ENCODE results near the gene SPATA24.

Gene SPATA24

DNA sequence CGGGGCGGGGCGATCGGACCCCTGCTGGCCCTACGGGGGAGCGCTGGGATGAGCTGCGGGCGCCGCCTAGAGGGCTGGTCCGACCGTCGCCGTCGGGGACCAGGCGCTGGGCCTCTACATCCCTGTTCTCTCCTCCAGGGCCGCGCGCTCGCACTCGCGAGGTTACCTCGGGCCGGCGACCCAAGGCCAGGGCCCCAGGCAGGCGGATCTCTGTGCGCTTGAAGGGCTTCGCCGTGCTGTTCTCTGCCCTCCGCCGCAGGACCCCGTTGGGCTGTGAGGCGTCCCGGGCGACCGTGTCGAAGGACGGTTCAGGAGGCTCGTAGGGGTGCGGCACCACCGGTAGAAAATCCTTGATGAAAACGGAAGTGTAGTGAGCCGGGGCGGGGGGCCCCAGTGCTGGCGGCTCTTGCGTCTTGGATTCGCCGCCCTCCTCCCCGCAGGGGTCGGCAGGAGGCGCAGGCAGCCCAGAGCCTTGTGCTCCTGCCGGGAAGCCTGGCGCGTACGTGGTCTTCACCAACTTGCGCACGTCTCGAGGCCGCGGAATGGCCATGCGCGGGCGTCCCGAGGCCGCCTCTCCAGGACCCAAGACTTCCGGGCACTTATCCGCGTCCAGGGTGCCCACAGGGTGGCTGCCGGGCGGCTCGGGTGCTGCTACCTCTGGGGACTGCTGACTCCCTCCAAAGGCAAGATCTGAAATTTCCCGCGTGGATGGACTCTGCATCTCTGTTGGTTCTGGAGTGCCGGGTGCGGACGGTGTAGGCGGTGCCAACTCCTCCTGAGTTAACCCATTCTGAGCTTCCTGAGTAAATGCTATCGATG lies 11.0 kb downstream of the SPATA24 start:
- POLR2A ChIA-PET = interaction anchor here (0.5 to 1.9 kb wide), 2 partner anchors 10 to 51 kb away, joined by 3 to 6 read pairs; partner anchors contain the start of gene PAIP2
- peak overlapping the region; percentile 47 to 81 (median 72) for H3K4me3 ChIP-seq (ENCODE audit: control insufficient read depth in 1 of 7, extremely low read depth in 1 of 7, insufficient read depth in 4 of 7, low read depth in 2 of 7, low read length in 6 of 7)
- WGBS (ENCODE audit: insufficient coverage) = under 1% methylated on average over 61 of the region's 77 CpGs
- peaks cover 0 to 73% (median 68%) of the 10 kb centered on the region in 4 experiments for H3K4me1 ChIP-seq (ENCODE audit: control extremely low read depth in 1 of 4, control insufficient read depth in 4 of 4, insufficient read depth in 4 of 4, low read length in 3 of 4)
- H3K27me3 ChIP-seq (replicated peaks in 2 of 5; ENCODE audit: control insufficient read depth in 4 of 5, insufficient read depth in 5 of 5, low read length in 4 of 5) = no peaks in the 10 kb centered on the region
- CTCF ChIA-PET = interaction anchor here (0.7 to 6.0 kb wide), 11 partner anchors 9 to 265 kb away, joined by 3 to 60 read pairs (median 3); partner anchors contain the start of genes PAIP2 and SPATA24
- H3K27ac ChIP-seq (ENCODE audit: insufficient read depth in 1 of 2, low read depth in 1 of 2, low read length in 2 of 2, poor library complexity in 1 of 2, severe bottlenecking in 2 of 2) = peak overlapping the region in 1 of 2 experiments; percentile 95
- peaks cover 0 to 15% (median 6%) of the 10 kb centered on the region in 4 experiments for H3K36me3 ChIP-seq (ENCODE audit: control insufficient read depth in 4 of 4, insufficient read depth in 4 of 4, low read length in 3 of 4)
- peak; percentile 91 to 93 (median 92) for DNase-seq
- no peaks in the 10 kb centered on the region for H3K9me3 ChIP-seq (ENCODE audit: control extremely low read depth in 1 of 5, control insufficient read depth in 4 of 5, insufficient read depth in 2 of 5, low read depth in 1 of 5, low read length in 4 of 5)

DNA sequence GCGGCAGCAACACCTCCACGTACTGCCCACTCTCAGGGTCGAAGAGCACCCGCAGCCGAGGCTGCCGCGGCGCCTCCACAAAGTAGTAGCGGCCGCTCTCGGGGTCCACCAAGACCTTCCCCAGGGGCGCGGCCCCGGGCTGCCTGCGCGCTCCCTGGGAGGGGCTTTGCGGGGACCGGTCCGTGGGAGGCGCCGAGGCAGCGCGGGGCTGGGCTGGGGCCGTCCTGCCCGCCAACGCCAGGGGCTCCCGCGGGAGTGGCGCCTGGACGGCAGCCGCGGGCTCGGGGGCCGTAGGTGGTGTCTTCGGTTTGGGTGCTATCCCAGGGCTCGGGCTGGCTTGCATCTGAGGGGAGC lies 11.6 kb downstream of the SPATA24 start:
- DNase-seq = no peak
- ChIA-PET POLR2A (interaction anchor here (1.9 kb wide), 1 partner anchor 51 kb away, joined by 6 read pairs; the partner anchor contains the start of gene PAIP2), CTCF (interaction anchor here (1.2 to 6.0 kb wide), 11 partner anchors 10 to 121 kb away, joined by 3 to 60 read pairs (median 3); partner anchors contain the start of genes PAIP2 and SPATA24)
- H3K36me3 ChIP-seq (ENCODE audit: control insufficient read depth in 4 of 4, insufficient read depth in 4 of 4, low read length in 3 of 4) = peaks cover 0 to 15% (median 6%) of the 10 kb centered on the region in 4 experiments
- H3K4me1 ChIP-seq (ENCODE audit: control extremely low read depth in 1 of 4, control insufficient read depth in 4 of 4, insufficient read depth in 4 of 4, low read length in 3 of 4) = peaks cover 0 to 79% (median 73%) of the 10 kb centered on the region in 4 experiments
- no peaks in the 10 kb centered on the region for H3K9me3 ChIP-seq (ENCODE audit: control extremely low read depth in 1 of 5, control insufficient read depth in 4 of 5, insufficient read depth in 2 of 5, low read depth in 1 of 5, low read length in 4 of 5)
- H3K4me3 ChIP-seq (ENCODE audit: control insufficient read depth in 1 of 7, extremely low read depth in 1 of 7, insufficient read depth in 4 of 7, low read depth in 2 of 7, low read length in 6 of 7) = peak overlapping the region; percentile 47 to 81 (median 72)
- H3K27ac ChIP-seq (ENCODE audit: insufficient read depth in 1 of 2, low read depth in 1 of 2, low read length in 2 of 2, poor library complexity in 1 of 2, severe bottlenecking in 2 of 2) = peak overlapping the region; percentile 58 to 95
- WGBS (ENCODE audit: insufficient coverage) = 0% methylated on average over 27 of the region's 36 CpGs
- no peaks in the 10 kb centered on the region for H3K27me3 ChIP-seq (replicated peaks in 2 of 5; ENCODE audit: control insufficient read depth in 4 of 5, insufficient read depth in 5 of 5, low read length in 4 of 5)

DNA sequence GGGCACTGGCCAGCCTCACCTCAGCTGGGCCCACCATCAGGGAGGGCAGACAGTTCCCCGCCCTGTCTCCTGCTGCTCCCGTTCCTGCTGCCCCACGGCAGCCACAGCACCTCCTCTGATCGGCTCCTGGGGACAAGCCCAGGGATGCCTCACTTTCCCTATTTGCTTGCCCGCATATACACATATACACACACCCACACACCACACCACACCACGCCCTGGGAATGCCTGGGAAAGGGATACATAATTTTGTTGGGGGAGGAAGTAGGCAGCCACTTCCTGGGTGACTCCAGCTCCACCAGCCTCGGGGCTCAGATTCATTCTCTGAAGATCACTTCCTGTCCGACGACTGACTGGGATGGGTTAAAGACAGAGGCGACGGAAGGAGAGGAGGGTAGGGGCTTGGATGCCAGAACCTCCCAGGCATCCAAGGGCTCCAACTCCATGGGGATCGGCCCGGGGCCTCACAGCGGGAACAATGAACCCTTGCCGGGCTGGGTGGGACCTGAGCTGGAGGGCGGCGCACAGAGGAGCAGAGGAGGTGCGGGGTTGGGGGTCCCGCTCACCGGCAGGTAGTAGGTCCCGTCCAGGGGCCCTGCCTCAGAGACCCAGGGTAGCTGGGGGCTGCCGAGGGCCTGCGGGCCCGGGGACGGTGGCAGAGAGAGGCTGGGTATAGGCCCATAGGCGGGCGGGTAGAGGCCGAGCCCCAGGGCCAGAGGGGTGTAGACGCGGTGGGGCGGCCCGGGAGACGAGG lies 12.1 kb downstream of the SPATA24 start:
- peak overlapping the region; percentile 58 to 95 for H3K27ac ChIP-seq (ENCODE audit: insufficient read depth in 1 of 2, low read depth in 1 of 2, low read length in 2 of 2, poor library complexity in 1 of 2, severe bottlenecking in 2 of 2)
- H3K36me3 ChIP-seq (ENCODE audit: control insufficient read depth in 4 of 4, insufficient read depth in 4 of 4, low read length in 3 of 4) = peaks cover 0 to 14% (median 4%) of the 10 kb centered on the region in 4 experiments
- peak overlapping the region; percentile 47 to 81 (median 72) for H3K4me3 ChIP-seq (ENCODE audit: control insufficient read depth in 1 of 7, extremely low read depth in 1 of 7, insufficient read depth in 4 of 7, low read depth in 2 of 7, low read length in 6 of 7)
- CTCF ChIA-PET = interaction anchor here (0.7 to 6.0 kb wide), 23 partner anchors 9 to 144 kb away, joined by 3 to 60 read pairs (median 3); partner anchors contain the start of genes DNAJC18, PAIP2, SLC23A1 and SPATA24
- H3K9me3 ChIP-seq (ENCODE audit: control extremely low read depth in 1 of 5, control insufficient read depth in 4 of 5, insufficient read depth in 2 of 5, low read depth in 1 of 5, low read length in 4 of 5) = no peaks in the 10 kb centered on the region
- POLR2A ChIA-PET = interaction anchor here (0.9 to 2.0 kb wide), 3 partner anchors 22 to 50 kb away, joined by 5 to 6 read pairs (median 5); partner anchors contain the start of gene PAIP2
- H3K4me1 ChIP-seq (ENCODE audit: control extremely low read depth in 1 of 4, control insufficient read depth in 4 of 4, insufficient read depth in 4 of 4, low read length in 3 of 4) = peaks cover 0 to 85% (median 79%) of the 10 kb centered on the region in 4 experiments
- no peaks in the 10 kb centered on the region for H3K27me3 ChIP-seq (replicated peaks in 2 of 5; ENCODE audit: control insufficient read depth in 4 of 5, insufficient read depth in 5 of 5, low read length in 4 of 5)
- no peak for DNase-seq
- 30% methylated on average over 28 of the region's 33 CpGs for WGBS (ENCODE audit: insufficient coverage)

DNA sequence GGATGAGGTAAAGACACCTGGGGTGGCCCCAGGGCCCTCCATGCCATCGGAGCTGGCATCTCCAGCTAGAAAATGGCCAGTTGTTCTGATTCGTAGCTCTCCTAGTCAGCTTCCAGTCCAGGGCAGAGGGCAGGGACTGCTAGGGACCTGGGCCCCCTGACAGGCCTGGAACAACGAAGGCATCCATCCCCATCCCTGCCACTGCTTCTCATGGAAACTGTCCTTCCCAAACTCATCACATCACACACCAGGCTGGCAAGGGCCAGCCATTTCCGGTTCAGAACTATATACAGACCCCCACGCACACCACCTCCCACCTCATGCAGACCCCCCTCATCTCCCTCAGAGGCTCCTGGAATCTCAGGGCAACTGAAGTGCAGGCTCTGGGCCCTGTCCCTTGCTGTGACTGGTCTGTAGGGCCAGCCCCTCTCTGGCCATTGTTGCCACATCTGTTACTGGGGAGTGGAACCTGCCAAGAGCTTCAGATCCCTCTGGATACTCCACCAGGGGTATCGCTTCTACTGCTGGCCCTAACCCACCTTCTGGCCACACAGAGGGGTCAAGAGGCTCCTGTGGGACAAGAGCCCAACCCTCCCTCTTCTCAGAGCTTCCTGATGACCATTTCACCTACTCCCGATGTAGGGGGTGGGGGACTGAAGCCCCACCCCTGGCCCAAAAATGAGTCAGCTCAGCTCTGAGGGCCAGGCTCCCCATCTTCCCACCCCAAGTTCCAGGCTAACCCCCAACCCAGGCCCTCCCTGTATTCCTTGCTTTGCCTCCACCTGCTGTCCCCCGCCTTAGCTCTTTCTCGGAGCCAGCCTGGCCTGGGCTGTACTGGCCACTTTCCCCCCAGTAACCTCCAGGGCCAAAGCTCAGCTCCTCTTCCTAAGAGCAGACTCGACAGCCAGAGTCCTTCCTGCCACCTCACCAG lies 13.0 kb downstream of the SPATA24 start:
- no peak for DNase-seq
- peaks cover 3 to 87% (median 86%) of the 10 kb centered on the region in 4 experiments for H3K4me1 ChIP-seq (ENCODE audit: control extremely low read depth in 1 of 4, control insufficient read depth in 4 of 4, insufficient read depth in 4 of 4, low read length in 3 of 4)
- H3K9me3 ChIP-seq (ENCODE audit: control extremely low read depth in 1 of 5, control insufficient read depth in 4 of 5, insufficient read depth in 2 of 5, low read depth in 1 of 5, low read length in 4 of 5) = no peaks in the 10 kb centered on the region
- POLR2A ChIA-PET = interaction anchor here (0.6 to 2.0 kb wide), 5 partner anchors 10 to 106 kb away, joined by 3 to 6 read pairs (median 5); partner anchors contain the start of gene PAIP2
- CTCF ChIA-PET = interaction anchor here (0.5 to 6.0 kb wide), 22 partner anchors 8 to 145 kb away, joined by 3 to 60 read pairs (median 4); partner anchors contain the start of genes DNAJC18, PAIP2, SLC23A1 and SPATA24
- WGBS (ENCODE audit: insufficient coverage) = 77% methylated on average over 8 of the region's 10 CpGs
- peaks cover 0 to 11% (median 1%) of the 10 kb centered on the region in 4 experiments for H3K36me3 ChIP-seq (ENCODE audit: control insufficient read depth in 4 of 4, insufficient read depth in 4 of 4, low read length in 3 of 4)
- H3K27ac ChIP-seq (ENCODE audit: insufficient read depth in 1 of 2, low read depth in 1 of 2, low read length in 2 of 2, poor library complexity in 1 of 2, severe bottlenecking in 2 of 2) = peak overlapping the region; percentile 62 to 95
- no peaks in the 10 kb centered on the region for H3K27me3 ChIP-seq (replicated peaks in 2 of 5; ENCODE audit: control insufficient read depth in 4 of 5, insufficient read depth in 5 of 5, low read length in 4 of 5)
- peak overlapping the region in 3 of 7 experiments; percentile 67 to 81 (median 73) for H3K4me3 ChIP-seq (ENCODE audit: control insufficient read depth in 1 of 7, extremely low read depth in 1 of 7, insufficient read depth in 4 of 7, low read depth in 2 of 7, low read length in 6 of 7)

DNA sequence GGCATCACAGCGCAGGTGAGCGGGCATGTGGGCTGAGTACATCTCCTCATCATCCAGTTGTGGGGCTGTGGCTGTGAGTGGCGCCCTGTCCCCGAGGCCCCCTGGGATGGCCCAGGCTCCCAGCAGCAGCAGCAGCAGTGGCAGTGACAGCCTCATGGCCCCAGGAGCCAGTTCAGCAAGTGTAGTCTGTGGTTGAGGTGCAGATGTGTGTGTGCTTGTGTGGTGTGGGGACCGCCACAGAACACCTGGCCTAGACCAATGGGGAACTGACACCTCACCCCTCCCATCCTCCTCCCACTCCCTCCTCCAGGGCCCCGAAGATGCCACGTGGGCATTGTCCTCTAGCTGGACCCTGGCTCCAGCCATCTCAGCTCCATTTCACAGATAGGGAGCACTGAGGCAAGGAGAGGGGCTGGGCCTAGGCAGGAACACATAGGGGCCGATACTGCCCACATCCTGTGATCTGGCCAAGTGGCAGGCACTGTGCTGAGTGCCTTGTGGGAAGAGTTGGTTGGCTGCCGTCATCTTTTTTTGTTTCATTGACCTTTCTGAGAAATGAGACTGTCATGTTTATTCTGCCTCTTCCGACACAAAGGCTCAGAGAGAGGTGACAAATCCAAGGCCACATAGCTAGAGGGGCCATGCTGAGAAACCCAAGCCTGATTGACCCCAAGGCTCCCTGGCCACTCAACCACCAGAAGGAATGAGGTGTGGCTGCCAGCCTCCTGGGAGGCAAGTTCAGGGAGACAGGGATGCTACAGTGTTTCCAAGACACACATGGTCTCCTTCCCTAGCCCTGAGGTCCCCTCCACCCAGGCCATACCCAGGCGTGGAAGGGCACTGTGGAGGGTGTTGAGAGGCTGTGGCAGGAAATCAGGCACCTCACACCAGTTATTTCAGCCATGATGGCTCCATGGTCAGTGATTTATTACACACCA lies 13.9 kb downstream of the SPATA24 start, which contains the start of gene MZB1:
Gene MZB1, minus strand, starts transcription at position 213 of the 938 bp plus-strand sequence. Its CDS starts 57 bp downstream, at position 156.
- H3K27me3 ChIP-seq (replicated peaks in 2 of 5; ENCODE audit: control insufficient read depth in 4 of 5, insufficient read depth in 5 of 5, low read length in 4 of 5) = no peaks in the 10 kb centered on the region
- WGBS (ENCODE audit: insufficient coverage) = 70% methylated on average over 2 of the region's 11 CpGs
- H3K4me1 ChIP-seq (ENCODE audit: control extremely low read depth in 1 of 4, control insufficient read depth in 4 of 4, insufficient read depth in 4 of 4, low read length in 3 of 4) = peaks cover 6 to 96% (median 91%) of the 10 kb centered on the region in 4 experiments
- POLR2A ChIA-PET = interaction anchor here (0.7 to 2.0 kb wide), 3 partner anchors 20 to 105 kb away, joined by 3 to 5 read pairs (median 4); partner anchors contain the start of gene PAIP2
- H3K4me3 ChIP-seq (ENCODE audit: control insufficient read depth in 1 of 7, extremely low read depth in 1 of 7, insufficient read depth in 4 of 7, low read depth in 2 of 7, low read length in 6 of 7) = peak within 1 kb of the TSS in 6 of 7 experiments; percentile 10 to 73 (median 64)
- CTCF ChIA-PET = interaction anchor here (0.7 to 7.4 kb wide), 8 partner anchors 12 to 49 kb away, joined by 3 to 60 read pairs (median 6); partner anchors contain the start of genes DNAJC18, PAIP2 and SPATA24
- peaks cover 0 to 7% (median 0%) of the 10 kb centered on the region in 4 experiments for H3K36me3 ChIP-seq (ENCODE audit: control insufficient read depth in 4 of 4, insufficient read depth in 4 of 4, low read length in 3 of 4)
- peak; percentile 78 to 94 (median 94) for DNase-seq
- H3K9me3 ChIP-seq (ENCODE audit: control extremely low read depth in 1 of 5, control insufficient read depth in 4 of 5, insufficient read depth in 2 of 5, low read depth in 1 of 5, low read length in 4 of 5) = no peaks in the 10 kb centered on the region
- H3K27ac ChIP-seq (ENCODE audit: insufficient read depth in 1 of 2, low read depth in 1 of 2, low read length in 2 of 2, poor library complexity in 1 of 2, severe bottlenecking in 2 of 2) = peak within 1 kb of the TSS; percentile 90 to 95

Data from common myeloid progenitor, CD34-positive (primary cell).